HepG2 (cell line): ENCODE results near the gene DCLRE1C. TPM values are rescaled to one million over a fixed set of nuclear protein-coding genes. Genes with fewer than 3 reads are reported as not detected.
"Not testable (repeated sequence)": the region's sequence is repeated elsewhere in the genome, so short reads cannot be mapped to it uniquely, and the experiment has no call there.

Source experiments
- ATAC-seq: fragments of 200-7000 bp; cut with Tn5 transposase; 3 replicates; pipeline ENCODE4 v1.9.1; 2020; ENCODE audit warnings: mild to moderate bottlenecking, moderate library complexity
- BruUV-seq: library from RNA; stranded (reverse); fragments of 400-500 nt; replicated peaks from 2 replicates; lab custom pipeline; 2021; lab: Mats Ljungman, UMichigan
- CTCF ChIA-PET: fragments of 300-600 bp; formaldehyde crosslinking; extraction: SDS; loops from one replicate; lab custom pipeline; 2021; ENCODE audit warnings: low total read pairs, inconsistent platforms, low intra/inter-chr PET ratio; lab: Yijun Ruan, JAX
- POLR2A ChIA-PET: fragments of 350-600 bp; sonication (Branson Sonifier 250); formaldehyde crosslinking; loops from one replicate; lab custom pipeline; 2020; ENCODE audit warnings: antibody characterized with exemption, inconsistent platforms; lab: Yijun Ruan, JAX
- DNase-seq: peaks from one replicate; pipeline ENCODE4 v3.0.0-alpha.2; 2015; ENCODE audit warnings: low spot score
- FAIRE-seq: peaks from 3 replicates; lab custom pipeline; 2011; peaks lifted over from hg19 to GRCh38; lab: Jason Lieb, UNC
- H2AFZ ChIP-seq: one replicate; pipeline ENCODE4 v1.6.1; 2011; ENCODE audit warnings: low read length, inconsistent platforms
- H3K27ac ChIP-seq: fragments of 300-600 bp; 3 replicates; pipeline ENCODE4 v1.8.0; 2011; ENCODE audit warnings: mixed run types, mild to moderate bottlenecking, mixed read lengths, low read length, inconsistent platforms; ENCODE audit not compliant: insufficient read depth; ENCODE audit errors: extremely low read length
- H3K27me3 ChIP-seq, 2 experiments: fragments of 200-600 bp in 1 of 2; 2 replicates in 1 of 2; 3 replicates in 1 of 2; pipeline versions ENCODE4 v1.6.0 to v1.8.0; 2011; ENCODE audit warnings: low read length in 2 of 2, mild to moderate bottlenecking in 2 of 2, moderate library complexity in 2 of 2, inconsistent platforms in 1 of 2; ENCODE audit not compliant: insufficient read depth in 2 of 2, control insufficient read depth in 1 of 2
- H3K36me3 ChIP-seq, 2 experiments: fragments of 200-600 bp in 1 of 2; replicated peaks in 1 of 2; 2 replicates in 1 of 2; 3 replicates in 1 of 2; pipeline versions ENCODE4 v1.5.1 to v1.8.0; 2011; ENCODE audit warnings: low read length in 2 of 2, inconsistent platforms in 1 of 2; ENCODE audit not compliant: insufficient read depth in 2 of 2, control insufficient read depth in 1 of 2
- H3K4me1 ChIP-seq: 2 replicates; pipeline ENCODE4 v1.5.1; 2012; ENCODE audit warnings: low read length, inconsistent platforms; ENCODE audit not compliant: insufficient read depth
- H3K4me2 ChIP-seq: 2 replicates; pipeline ENCODE4 v1.6.0; 2011; ENCODE audit warnings: low read depth, low read length, inconsistent platforms
- H3K4me3 ChIP-seq, 3 experiments: fragments of 200-600 bp in 1 of 3; sonication (generic), shearing (Covaris generic) in 1 of 3; replicated peaks in 1 of 3; 2 replicates each; pipeline ENCODE4 v1.5.1; 2011 to 2016; ENCODE audit warnings: low read length in 3 of 3, inconsistent platforms in 2 of 3, low read depth in 2 of 3, mild to moderate bottlenecking in 2 of 3, control low read depth in 1 of 3, mixed read lengths in 1 of 3; ENCODE audit not compliant: insufficient read depth in 1 of 3
- H3K79me2 ChIP-seq: one replicate; pipeline ENCODE4 v1.6.1; 2011; ENCODE audit warnings: low read length, inconsistent platforms; ENCODE audit not compliant: insufficient read depth
- H3K9ac ChIP-seq: 2 replicates; pipeline ENCODE4 v1.6.0; 2011; ENCODE audit warnings: mild to moderate bottlenecking, low read depth, low read length, inconsistent platforms; ENCODE audit not compliant: insufficient read depth
- H3K9me3 ChIP-seq: 2 replicates; pipeline ENCODE4 v1.5.1; 2012; ENCODE audit warnings: mild to moderate bottlenecking, low read length
- H4K20me1 ChIP-seq: 2 replicates; pipeline ENCODE4 v1.6.0; 2011; ENCODE audit warnings: inconsistent platforms, mild to moderate bottlenecking, low read length, moderate library complexity; ENCODE audit not compliant: insufficient read depth
- WGBS: methylation state at CpG from one replicate; pipeline ENCODE4 v1.1.6; 2017; ENCODE audit warnings: low lambda C conversion rate; 5-methylcytosine and 5-hydroxymethylcytosine counted together
- in situ Hi-C: cut with HindIII; loops from 2 replicates; pipeline ENCODE4 v1.10.0; 2017; ENCODE audit warnings: low pct_unique_long_range_greater_than_20kb; ENCODE audit not compliant: extremely low pct_ligation_motif_present
- intact Hi-C: fragments of 100-400 bp; cut with micrococcal nuclease; formaldehyde crosslinking; loops from one replicate; pipeline ENCODE4 v1.10.0; 2022; ENCODE audit not compliant: unreplicated experiment
- polyA plus RNA-seq, 8 experiments: library from polyadenylated mRNA; depleted of rRNA in 3 of 8; stranded (reverse) in 7 of 8; unstranded in 1 of 8; fragments of >200 nt; fragmentation: Illumina TruSeq in 4 of 8; extraction: Trizol in 4 of 8; gene quantifications; 2 replicates each; pipeline versions ENCODE4 v1.2.1 to v1.2.3, GENCODE V29; 2011 to 2016; ENCODE audit warnings: low read depth in 4 of 8, missing spikeins in 1 of 8, mixed read lengths in 1 of 8; ENCODE audit not compliant: insufficient read depth in 1 of 8
- total RNA-seq, 5 experiments: library from RNA; depleted of rRNA; stranded (reverse); fragments of >200 nt; fragmentation: Illumina TruSeq; extraction: Trizol; gene quantifications; 2 replicates each; pipeline ENCODE4 v1.2.3, GENCODE V29; 2016; ENCODE audit warnings: low read depth in 1 of 5

Gene DCLRE1C
- total and polyA plus RNA-seq, 2 of the 13 experiments (the other 11 are each of a cell fraction or from before 2014, with no cell fraction given): 3.0 to 10.3 TPM

- H3K79me2 ChIP-seq, H3K4me2 ChIP-seq, ATAC-seq, H3K9me3 ChIP-seq, intact Hi-C loops, H3K9ac ChIP-seq, H3K4me3 ChIP-seq, CTCF ChIA-PET, POLR2A ChIA-PET, in situ Hi-C loops, H2AFZ ChIP-seq, H3K4me1 ChIP-seq, H3K27me3 ChIP-seq, DNase-seq, BruUV-seq, FAIRE-seq, H4K20me1 ChIP-seq, H3K27ac ChIP-seq: not testable (repeated sequence)
- H3K36me3 ChIP-seq: peaks cover 4 to 32% of the 10 kb centered on the region in 2 experiments; a peak in 4 of 5 replicates
- WGBS: 95% methylated on average over 14 of the region's 17 CpGs
Observed at GRCh38 chr10:14942147-14942949, 11.5 kb downstream of the DCLRE1C start.

- FAIRE-seq, H3K4me1 ChIP-seq, H4K20me1 ChIP-seq, H3K9me3 ChIP-seq, in situ Hi-C loops, H2AFZ ChIP-seq, H3K79me2 ChIP-seq, H3K4me3 ChIP-seq, BruUV-seq, H3K4me2 ChIP-seq, POLR2A ChIA-PET, DNase-seq, CTCF ChIA-PET, intact Hi-C loops, H3K9ac ChIP-seq, H3K27me3 ChIP-seq, H3K27ac ChIP-seq, ATAC-seq: not testable (repeated sequence)
- H3K36me3 ChIP-seq: peaks cover 1 to 11% of the 10 kb centered on the region in 2 experiments; a peak in 3 of 5 replicates
- WGBS: 95% methylated on average over 2 of the region's 5 CpGs
Observed at GRCh38 chr10:14938971-14939370, 14.9 kb downstream of the DCLRE1C start.
